OCI-LY3 (cell line): ENCODE measurements around the gene GRID1.

ENCODE experiments used
- CTCF ChIP-seq: fragments of 200-600, 300-600 bp; sonication (generic); IDR thresholded peaks from 2 replicates; pipeline ENCODE4 v1.5.1; 2014; ENCODE audit warnings: antibody characterized with exemption, low read length, low read depth
- EZH2phosphoT487 ChIP-seq: fragments of 200-600 bp; shearing (Covaris generic); IDR thresholded peaks from 2 replicates; pipeline ENCODE4 v1.6.1; 2018; ENCODE audit warnings: antibody characterized with exemption, mixed run types, low read depth

- TF ChIP-seq CTCF (no peak), EZH2phosphoT487 (no peak)
Observed at GRCh38 chr10:86137561-86137960, 229.0 kb downstream of the GRID1 start.
